Umbilical cord (tissue), 2 donors: Measurements from ENCODE around the gene B3GNT2. TPM values are rescaled to one million over a fixed set of nuclear protein-coding genes. Genes with fewer than 3 reads are reported as not detected.
"Not testable (repeated sequence)": the region's sequence is repeated elsewhere in the genome, so short reads cannot be mapped to it uniquely, and the experiment has no call there.

ENCODE experiments used
- DNase-seq: peaks from one replicate; pipeline ENCODE4 v3.0.0-alpha.2; 2015; ENCODE audit warnings: low spot score
- total RNA-seq: library from RNA; depleted of rRNA; stranded (reverse); fragments of >200 nt; gene quantifications from one replicate; pipeline ENCODE4 v1.2.3, GENCODE V29; 2014; ENCODE audit warnings: low replicate concordance; ENCODE audit not compliant: insufficient read depth

The B3GNT2 gene
- total RNA-seq, 1 donor from 2014 or later = 32.7 TPM

DNA sequence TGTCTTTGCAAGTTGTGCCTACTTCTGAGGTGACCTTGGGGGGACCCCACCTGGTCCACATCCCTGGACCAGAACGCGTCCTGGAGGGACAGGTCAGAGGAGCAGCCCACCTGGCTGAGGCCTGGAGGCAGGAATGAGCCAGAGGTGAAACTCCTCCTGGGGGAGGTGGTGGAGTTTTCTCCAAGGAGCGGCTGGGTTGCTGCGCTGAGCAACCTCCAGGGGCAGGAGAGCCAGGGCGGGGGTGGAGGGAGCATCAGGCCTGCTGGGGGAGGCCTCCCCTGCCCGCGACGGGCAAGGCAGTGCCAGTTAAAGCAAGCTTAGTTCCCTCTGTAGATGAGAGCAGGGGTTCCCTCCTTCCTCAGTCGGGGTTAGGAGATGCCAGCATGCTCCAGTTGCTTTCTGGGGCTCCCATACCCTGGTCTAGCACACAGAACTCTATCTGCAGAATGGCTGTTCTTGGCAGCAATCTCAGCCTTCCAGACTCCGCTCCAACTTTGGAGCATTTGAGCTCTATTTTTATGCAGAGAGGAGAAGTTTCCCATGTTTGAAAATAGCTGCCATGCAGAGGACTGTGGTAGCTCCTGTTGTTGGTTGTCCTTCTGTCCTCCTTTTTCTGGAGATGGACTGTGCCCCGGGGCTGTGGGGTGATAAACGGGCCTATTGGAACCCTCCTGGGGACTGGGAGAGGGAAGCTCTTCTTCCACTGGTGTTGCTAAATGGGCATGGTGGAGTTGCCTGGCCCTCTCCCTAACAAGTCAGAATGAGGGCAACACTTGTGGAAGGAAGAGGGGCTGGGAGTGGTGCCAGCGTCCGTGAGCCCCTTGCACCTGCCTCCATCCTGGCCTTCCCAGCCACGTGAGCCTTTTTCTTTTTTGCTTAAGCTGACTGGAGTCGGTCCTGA is 39.1 kb downstream of the B3GNT2 start:
- no peak for DNase-seq

DNA sequence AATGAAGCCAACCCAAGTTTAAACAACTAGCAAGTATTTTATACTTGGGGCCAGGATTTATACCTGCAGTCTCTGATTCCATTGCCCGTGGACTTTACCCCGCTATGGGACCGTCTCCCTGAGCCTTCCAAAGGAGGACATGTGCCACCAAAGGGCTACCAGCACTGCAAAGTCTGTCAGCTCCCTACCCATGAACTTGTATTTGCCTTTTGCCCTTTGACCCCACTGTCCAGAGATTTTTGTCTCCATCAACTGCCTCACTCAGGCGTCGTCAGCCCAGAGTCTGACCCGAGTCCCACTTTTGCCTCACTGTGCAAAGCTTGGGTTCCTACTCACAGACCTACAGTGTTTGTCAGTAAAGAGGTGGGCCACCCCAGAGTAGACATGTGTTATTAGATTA is 40.6 kb downstream of the B3GNT2 start:
- DNase-seq = no peak

- DNase-seq = no peak
Measured at GRCh38 chr2:62238236-62238635, 42.3 kb downstream of the B3GNT2 start.

- no peak for DNase-seq
Measured at GRCh38 chr2:62240546-62240945, 44.6 kb downstream of the B3GNT2 start.

DNA sequence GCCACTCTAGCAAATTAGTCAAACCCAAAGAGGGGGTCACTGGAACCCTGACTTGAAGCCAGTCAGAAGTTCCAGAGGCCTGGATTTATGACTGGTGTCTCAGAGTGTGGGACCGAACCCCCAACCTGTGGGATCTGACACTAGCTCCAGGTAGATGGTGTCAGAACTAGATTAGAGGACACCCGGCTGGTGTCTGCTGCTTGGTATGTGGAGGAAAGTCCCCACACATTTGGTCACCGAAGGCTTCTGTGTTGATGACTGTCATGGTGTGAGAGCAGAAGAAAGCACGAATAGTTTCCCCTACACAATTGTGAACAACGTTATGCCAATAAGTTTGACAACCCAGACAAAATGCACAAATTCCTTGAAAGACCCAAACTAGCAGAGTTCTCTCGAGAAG is 48.1 kb downstream of the B3GNT2 start:
- no peak for DNase-seq

GRCh38 chr2:62248226-62248625 is 52.3 kb downstream of the B3GNT2 start:
- peak; percentile 29 for DNase-seq

DNA sequence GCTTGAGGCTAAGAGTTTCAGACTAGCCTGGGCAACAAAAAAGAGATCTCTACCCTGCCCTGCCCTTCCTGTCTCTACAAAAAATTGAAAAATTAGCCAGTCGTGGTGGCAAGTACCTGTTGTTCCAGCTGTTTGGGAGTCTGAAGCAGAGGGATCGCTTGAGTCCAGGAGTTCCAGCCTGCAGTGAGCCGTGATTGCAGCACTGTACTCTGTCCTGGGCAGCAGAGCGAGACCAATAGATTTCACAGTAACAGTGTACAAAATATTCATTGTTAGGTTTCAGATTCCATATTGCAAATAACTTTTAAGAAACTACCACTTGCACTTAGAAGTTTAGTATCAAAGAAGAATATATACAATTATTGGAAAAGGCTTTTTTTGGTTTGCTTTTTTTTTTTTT is 54.3 kb downstream of the B3GNT2 start:
- DNase-seq = no peak

DNA sequence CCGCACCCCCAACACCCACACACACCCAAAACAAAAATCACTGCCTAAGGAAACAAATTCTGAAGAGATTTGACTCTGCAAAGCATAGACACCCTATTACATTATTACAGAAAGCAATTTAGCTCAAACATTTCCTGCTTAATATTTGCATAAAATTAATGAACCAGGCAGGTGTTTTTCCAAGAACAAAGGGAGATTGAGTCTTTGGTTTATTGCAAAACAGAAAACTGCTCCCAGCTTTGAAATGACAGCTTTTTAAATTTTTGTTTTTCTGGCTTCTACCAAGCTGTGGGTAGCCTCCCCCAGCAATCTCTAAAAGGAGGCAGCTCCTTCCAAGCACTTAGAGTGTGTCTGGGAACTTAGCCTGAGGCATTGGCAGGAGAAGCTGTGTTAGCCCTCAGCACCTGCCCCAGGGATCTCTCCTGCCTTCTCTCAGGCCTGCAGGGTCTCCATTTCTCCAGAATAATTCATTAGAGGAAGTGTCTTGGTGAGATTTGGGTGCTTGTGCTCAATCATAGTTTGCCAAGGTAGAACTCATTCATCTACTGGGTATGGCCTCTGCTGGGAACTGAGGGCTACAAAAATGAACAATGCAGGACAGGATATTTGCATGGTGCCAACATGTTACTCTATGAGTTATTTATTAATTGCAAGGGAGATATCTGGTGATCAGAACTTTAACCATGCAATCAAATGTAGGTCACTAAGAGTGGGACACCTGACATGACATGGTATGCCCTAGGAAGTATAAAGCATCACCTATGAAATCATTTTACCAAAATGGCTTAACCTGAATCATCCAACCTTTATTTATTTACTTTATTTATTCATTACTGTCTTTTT is 58.7 kb downstream of the B3GNT2 start:
- DNase-seq = no peak

DNA sequence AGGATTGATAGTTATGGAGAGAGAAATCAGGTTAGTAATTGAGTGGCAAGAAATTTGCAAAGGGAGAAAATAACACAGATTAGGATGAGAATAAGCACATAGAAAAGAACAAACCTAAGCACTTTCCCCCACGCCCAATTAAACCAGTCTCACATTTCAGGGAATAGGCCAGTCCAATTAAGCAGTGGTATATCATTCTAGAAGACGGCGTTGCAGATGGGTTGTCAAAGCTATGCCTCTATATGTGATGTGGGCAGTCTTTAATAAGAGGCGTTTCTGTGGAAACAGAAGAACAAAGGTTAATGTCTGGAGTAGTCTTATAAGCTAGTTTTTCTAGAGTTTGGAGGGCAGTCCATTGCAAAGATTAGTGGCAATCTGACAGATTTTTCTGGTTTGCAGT is 61.6 kb downstream of the B3GNT2 start:
- no peak for DNase-seq

- no peak for DNase-seq
Measured at GRCh38 chr2:62263076-62263715, 67.3 kb downstream of the B3GNT2 start.

DNA sequence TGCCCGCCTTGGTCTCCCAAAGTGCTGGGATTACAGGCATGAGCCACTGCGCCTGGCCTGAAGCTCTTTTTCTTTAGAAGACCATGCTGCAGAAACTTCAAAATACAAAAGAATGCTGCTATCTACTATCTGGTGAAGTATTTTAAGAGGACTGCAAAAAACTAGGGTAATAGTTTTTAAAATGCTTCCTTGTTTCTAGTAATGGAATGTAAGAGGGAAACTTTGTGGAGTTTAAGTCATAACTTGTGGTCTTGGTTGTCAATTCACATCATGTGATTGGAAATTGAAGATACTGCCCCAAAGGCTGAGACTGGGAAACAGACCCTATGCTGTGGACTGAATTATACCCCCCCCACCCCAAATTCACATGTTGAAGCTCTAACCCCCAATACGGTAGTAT is 68.3 kb downstream of the B3GNT2 start:
- DNase-seq = no peak

- peak; percentile 39 for DNase-seq
Measured at GRCh38 chr2:62265106-62265505, 69.2 kb downstream of the B3GNT2 start.

DNA sequence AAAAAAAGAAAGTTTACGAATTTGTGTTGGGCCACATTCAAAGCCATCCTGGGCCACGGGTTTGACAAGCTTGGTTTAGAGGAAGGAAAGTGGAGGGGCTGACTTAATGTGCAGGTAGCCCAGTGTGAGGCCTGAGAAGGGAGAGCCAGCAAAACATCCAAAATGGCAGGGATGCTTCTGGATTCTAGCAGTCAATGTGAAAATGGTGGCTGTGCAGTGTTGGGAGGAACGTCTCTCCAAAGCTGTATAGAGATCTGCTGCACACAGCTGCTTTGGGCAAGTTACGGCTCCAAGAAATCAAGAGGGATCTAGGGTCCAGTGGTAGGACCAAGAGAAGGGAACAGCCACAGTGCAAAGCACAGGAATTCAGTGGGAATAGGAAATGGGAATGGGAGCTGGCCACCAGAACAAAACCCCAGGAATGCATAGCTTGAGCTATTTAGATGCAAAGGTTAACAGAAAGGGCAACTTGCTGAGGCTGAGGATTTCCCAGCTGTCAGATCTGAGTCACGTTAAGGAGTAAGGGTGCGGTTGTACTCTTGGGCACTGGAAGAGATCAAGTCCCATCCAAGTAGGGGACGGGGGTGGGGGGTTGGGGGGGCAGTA is 70.6 kb downstream of the B3GNT2 start:
- DNase-seq = peak; percentile 64

- no peak for DNase-seq
Measured at GRCh38 chr2:62267696-62268095, 71.8 kb downstream of the B3GNT2 start.

- DNase-seq = not testable (repeated sequence)
Measured at GRCh38 chr2:62268681-62269188, 72.8 kb downstream of the B3GNT2 start.

GRCh38 chr2:62270728-62271127 is 74.8 kb downstream of the B3GNT2 start:
- peak; percentile 73 for DNase-seq
